Inferior parietal cortex (tissue), 1 donor: ENCODE data around the gene OR6N2.

ENCODE experiments used
- DNase-seq: peaks from one replicate; pipeline ENCODE4 v3.0.0-alpha.2; 2016; ENCODE audit errors: extremely low spot score

Gene OR6N2

DNA sequence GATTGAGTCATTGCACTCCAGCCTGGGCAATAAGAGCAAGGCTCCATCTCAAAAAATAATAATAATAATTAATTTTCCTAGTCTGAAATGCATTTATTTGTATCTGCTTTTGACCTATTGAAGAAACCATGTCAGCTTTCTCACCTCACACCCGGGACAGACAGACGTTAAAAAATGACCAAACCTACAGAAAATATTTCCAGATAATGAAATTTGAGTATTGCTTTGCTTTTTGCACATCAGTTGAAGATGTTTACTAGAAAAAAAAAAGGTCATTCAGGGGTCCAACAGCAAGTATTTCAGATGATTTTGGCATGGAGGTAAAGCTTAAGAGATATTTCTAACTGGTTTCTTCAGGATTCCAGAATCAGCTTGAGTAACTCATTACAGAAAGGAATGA, 26.6 kb downstream of the OR6N2 start, which contains the start of gene OR6K6:
OR6K6 (plus strand) TSS at position 301 of the 400 bp plus-strand sequence. CDS start 168 bp downstream, outside the sequence.
- DNase-seq: no peak

DNA sequence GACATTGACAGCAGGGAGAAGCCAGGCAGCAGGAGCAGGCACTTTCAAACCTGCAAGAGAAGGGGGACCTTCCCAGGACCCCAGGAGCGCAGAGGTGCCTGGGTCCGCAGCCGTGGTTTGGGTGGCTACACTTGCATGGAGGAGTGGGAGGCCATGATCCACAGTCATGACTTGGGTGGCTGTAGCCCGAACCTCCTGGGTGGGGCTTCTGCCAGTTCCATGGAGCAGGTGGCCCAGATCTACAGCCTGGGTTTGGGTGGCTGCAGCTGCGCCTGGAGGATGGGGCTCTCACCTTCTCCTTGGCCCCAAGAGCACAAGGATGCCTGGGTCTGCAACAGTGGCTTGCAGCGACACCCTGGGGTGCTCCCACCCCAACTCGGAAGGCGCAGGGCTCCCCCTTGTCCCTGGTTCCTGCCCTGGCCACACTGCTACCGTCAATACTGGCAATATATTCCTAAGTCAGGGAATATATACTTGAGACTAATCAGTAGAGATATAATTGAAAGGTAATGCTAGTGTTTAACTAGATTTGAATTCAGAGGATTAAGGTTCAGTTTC, 28.8 kb downstream of the OR6N2 start:
- DNase-seq: no peak

DNA sequence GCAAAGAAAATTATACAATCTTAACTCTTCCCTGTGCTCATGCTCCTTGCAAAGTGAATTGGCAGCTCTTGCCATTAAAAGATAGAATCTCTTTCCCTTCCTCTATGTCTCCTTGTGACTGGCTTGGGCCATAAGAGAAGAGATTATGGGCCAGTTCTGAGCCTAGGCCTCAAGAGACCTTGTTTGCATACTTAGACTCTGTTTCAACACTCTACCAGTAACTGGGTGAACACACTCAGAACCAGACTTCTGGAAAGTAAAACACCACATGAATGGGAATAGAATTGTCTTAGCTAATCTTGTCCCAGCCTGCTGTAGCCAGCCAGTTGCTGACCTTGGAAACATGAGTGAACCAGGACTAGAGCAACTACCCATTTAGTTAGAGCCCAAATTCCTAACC, 45.2 kb downstream of the OR6N2 start:
- DNase-seq: no peak

DNA sequence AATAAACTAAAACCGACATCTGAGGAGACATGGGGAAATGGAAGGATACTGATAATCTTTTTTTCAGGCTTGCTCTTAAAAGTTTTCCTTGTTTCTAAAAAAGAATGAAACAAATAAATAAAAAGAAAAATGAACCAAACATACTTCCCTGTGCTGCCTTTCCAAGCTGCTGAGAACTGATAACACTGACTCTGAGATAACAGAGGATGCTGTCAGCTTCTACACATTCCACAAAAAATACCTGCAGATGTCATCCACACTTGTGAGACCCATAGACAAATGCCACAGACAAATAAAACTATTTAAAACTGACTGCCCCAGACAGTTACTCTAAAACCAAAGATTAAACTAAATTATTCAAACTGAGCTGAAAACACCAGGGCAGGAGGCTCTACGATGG, 48.5 kb downstream of the OR6N2 start:
- DNase-seq: no peak

DNA sequence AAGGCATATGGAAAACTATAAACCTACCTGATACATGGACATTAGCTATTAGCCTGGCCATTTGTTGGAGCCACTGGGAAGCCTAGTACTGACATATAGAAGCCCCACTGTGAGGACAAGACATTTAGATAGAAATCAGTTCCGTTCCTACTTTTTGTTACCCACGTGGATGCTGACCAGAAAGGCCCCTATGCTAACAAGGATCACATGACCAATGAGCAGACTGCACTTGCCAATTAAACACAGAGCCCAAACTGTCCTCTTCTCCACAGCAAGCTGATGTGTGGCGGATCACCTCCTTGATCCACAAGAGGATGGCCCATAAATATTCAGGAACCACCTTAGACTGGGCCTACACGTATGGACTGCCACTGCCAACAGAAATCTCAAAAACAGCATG, 49.3 kb downstream of the OR6N2 start:
- DNase-seq: no peak

DNA sequence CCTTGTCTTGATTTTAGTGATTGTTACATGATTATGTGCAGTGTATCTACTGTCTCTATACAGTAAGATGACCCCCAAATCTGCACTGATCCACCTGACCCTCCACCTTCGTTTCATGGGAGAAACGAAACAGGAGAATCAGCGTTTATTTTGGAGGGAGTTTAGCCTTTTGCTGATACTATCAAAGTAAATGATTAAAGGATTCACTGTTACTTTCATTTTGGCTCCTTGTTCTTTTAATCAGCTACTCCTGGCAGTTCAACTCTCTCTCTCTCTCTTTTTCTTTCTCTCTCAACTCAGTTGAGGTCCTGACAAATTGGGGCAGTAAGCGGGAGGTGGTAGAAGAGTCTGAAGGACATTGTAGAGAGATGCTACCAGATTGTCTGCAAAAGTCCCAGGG, 50.6 kb downstream of the OR6N2 start:
- no peak for DNase-seq

DNA sequence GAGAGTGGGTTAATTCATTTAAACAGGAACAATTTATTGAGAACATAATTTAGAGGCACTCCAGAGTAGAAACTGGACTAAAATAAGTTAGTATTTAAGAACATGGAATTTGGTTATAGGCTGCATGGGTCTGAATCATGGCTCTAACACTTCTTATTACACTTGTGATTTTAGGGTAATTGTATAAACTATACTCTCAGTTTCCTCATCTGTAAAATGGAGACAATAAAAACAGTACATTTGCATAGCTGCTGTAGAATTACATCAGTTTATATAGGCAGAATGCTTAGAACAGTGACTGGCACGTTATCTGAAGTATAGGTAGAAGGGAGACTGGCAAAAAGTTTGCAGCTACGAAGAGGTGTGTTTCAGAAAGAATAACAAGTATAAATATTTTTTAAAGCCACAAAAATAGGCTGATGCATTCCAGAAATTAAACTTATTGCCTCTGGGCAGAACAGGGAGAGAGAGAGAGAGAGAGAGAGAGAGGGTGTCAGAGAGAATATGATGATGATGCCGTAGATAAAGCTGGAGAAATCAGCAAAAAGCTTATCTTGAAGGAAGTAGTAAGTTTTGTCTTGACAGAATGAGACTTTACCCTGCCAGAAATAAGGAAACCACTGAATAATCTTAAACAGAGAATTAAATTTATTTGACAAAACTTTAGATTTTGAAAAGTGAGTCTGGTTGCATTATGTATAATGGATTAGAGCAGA, 52.3 kb downstream of the OR6N2 start:
- DNase-seq: no peak

DNA sequence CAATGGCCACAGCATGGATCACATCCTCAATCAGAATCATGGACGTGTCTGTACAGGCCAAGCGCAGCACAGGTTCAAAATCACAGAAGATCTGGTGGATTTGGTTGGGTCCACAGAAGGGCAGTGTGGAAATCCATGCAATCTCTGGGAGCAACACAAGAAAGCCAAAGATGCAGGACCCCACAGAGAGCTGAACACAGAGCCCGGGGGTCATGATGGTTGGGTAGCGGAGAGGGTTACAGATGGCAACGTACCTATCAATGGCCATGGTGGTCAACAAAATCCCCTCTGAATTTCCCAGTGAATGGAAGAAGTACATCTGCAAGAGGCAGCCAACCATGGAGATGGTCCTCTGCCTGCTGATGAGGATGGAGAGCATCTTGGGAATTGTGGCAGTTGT, 56.6 kb downstream of the OR6N2 start:
- no peak for DNase-seq
